ENCODE results near the gene DDX54.
"Not testable (repeated sequence)": the region's sequence is repeated elsewhere in the genome, so short reads cannot be mapped to it uniquely, and the experiment has no call there.

Gene DDX54

GRCh38 chr12:113120670-113121370, 64.5 kb downstream of the DDX54 start:
- DNase-seq (ENCODE audit: low read depth in 2 of 2), result no peak

GRCh38 chr12:113119980-113120669, 65.2 kb downstream of the DDX54 start:
- no peak for DNase-seq (ENCODE audit: low read depth in 2 of 2)

GRCh38 chr12:113118142-113118541, 67.1 kb downstream of the DDX54 start:
- no peak for DNase-seq (ENCODE audit: low read depth in 2 of 2)

GRCh38 chr12:113117684-113118083, 67.6 kb downstream of the DDX54 start:
- not testable (repeated sequence) for DNase-seq (ENCODE audit: low read depth in 2 of 2)

GRCh38 chr12:113116875-113117274, 68.4 kb downstream of the DDX54 start:
- no peak for DNase-seq (ENCODE audit: low read depth in 2 of 2)

- no peak for DNase-seq (ENCODE audit: low read depth in 2 of 2)
Measured at GRCh38 chr12:113115455-113116126, 69.7 kb downstream of the DDX54 start.

- no peak for DNase-seq (ENCODE audit: low read depth in 2 of 2)
Measured at GRCh38 chr12:113114447-113115178, 70.7 kb downstream of the DDX54 start.

GRCh38 chr12:113113397-113113796, 71.9 kb downstream of the DDX54 start:
- DNase-seq (ENCODE audit: low read depth in 2 of 2), result no peak

- no peak for DNase-seq (ENCODE audit: low read depth in 2 of 2)
Measured at GRCh38 chr12:113112043-113112899, 73.0 kb downstream of the DDX54 start.

- DNase-seq (ENCODE audit: low read depth in 2 of 2), result no peak
Measured at GRCh38 chr12:113111247-113111646, 74.0 kb downstream of the DDX54 start.

GRCh38 chr12:113109872-113110599, 75.2 kb downstream of the DDX54 start:
- DNase-seq (ENCODE audit: low read depth in 2 of 2), result no peak

- DNase-seq (ENCODE audit: low read depth in 2 of 2), result no peak
Measured at GRCh38 chr12:113109360-113109759, 75.9 kb downstream of the DDX54 start.

- DNase-seq (ENCODE audit: low read depth in 2 of 2), result no peak
Measured at GRCh38 chr12:113108308-113108707, 77.0 kb downstream of the DDX54 start.

Data from stimulated activated CD8-positive, alpha-beta memory T cell treated with anti-CD3 and anti-CD28 coated beads, Interleukin-2, amount 100 ng/mL, for 48 hours (primary cell).